Measurements from ENCODE around the gene PLCB1. TPM values are rescaled to one million over a fixed set of nuclear protein-coding genes. Genes with fewer than 3 reads are reported as not detected.
A peak's percentile ranks its signal among the peaks of the same experiment; 100 is the strongest.

Gene PLCB1
- polyA plus RNA-seq, 1 experiment, result 13.5 TPM

DNA sequence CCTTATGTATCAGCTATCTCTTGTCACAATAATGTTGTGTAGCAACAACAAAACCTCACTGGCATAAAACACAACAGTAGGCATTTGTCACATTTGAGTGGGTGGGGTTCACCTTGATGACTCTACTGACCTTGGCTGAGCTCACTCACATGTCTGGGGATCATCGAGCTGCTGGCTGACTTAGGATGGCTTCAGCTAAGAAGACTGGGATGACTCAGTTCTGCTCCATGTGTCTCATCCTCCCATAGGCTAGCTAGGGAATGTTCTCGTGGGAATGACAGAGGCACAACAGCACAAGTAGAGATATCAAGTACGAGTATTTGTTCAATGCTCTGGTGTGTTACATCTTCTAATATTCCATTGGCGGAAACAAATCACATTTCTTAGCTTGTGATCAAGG, 167.9 kb downstream of the PLCB1 start:
- TF ChIP-seq, protein P1, sequence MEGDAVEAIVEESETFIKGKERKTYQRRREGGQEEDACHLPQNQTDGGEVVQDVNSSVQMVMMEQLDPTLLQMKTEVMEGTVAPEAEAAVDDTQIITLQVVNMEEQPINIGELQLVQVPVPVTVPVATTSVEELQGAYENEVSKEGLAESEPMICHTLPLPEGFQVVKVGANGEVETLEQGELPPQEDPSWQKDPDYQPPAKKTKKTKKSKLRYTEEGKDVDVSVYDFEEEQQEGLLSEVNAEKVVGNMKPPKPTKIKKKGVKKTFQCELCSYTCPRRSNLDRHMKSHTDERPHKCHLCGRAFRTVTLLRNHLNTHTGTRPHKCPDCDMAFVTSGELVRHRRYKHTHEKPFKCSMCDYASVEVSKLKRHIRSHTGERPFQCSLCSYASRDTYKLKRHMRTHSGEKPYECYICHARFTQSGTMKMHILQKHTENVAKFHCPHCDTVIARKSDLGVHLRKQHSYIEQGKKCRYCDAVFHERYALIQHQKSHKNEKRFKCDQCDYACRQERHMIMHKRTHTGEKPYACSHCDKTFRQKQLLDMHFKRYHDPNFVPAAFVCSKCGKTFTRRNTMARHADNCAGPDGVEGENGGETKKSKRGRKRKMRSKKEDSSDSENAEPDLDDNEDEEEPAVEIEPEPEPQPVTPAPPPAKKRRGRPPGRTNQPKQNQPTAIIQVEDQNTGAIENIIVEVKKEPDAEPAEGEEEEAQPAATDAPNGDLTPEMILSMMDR (IDR thresholded peaks at IDR 0.05; ENCODE audit: insufficient read depth, low read depth, low read length), result no peak
- ChIA-PET CTCF (no interaction called here), POLR2A (no interaction called here)
- Histone ChIP-seq H3K27me3 (ENCODE audit: control insufficient read depth, insufficient read depth, low read length) (no peaks in the 10 kb centered on the region), H3K4me3 (ENCODE audit: low read depth, low read length) (no peak overlapping the region), H3K36me3 (ENCODE audit: control insufficient read depth, insufficient read depth, low read length) (no peaks in the 10 kb centered on the region)
- no peak for DNase-seq (ENCODE audit: low read depth)

- DNase-seq (ENCODE audit: low read depth), result no peak
- H3K36me3 ChIP-seq (ENCODE audit: control insufficient read depth, insufficient read depth, low read length), result no peaks in the 10 kb centered on the region
- H3K27me3 ChIP-seq (ENCODE audit: control insufficient read depth, insufficient read depth, low read length), result no peaks in the 10 kb centered on the region
- CTCF ChIA-PET, result no interaction called here
- no peak overlapping the region for H3K4me3 ChIP-seq (ENCODE audit: low read depth, low read length)
- POLR2A ChIA-PET, result no interaction called here
- TF ChIP-seq, protein P1 (IDR thresholded peaks at IDR 0.05; ENCODE audit: insufficient read depth, low read depth, low read length), result no peak
Measured at GRCh38 chr20:8301655-8302054, 169.6 kb downstream of the PLCB1 start.

GRCh38 chr20:8303651-8304050, 171.6 kb downstream of the PLCB1 start:
- H3K4me3 ChIP-seq (ENCODE audit: low read depth, low read length), result no peak overlapping the region
- no peak for DNase-seq (ENCODE audit: low read depth)
- CTCF ChIA-PET, result interaction anchor here (0.6 to 2.2 kb wide), 5 partner anchors 11 to 449 kb away, joined by 3 to 8 read pairs (median 4); no protein-coding TSS in a partner anchor
- TF ChIP-seq, protein P1 (IDR thresholded peaks at IDR 0.05; ENCODE audit: insufficient read depth, low read depth, low read length), result no peak
- H3K36me3 ChIP-seq (ENCODE audit: control insufficient read depth, insufficient read depth, low read length), result no peaks in the 10 kb centered on the region
- H3K27me3 ChIP-seq (ENCODE audit: control insufficient read depth, insufficient read depth, low read length), result no peaks in the 10 kb centered on the region
- POLR2A ChIA-PET, result interaction anchor here (0.6 kb wide), 1 partner anchor 44 kb away, joined by 3 read pairs; no protein-coding TSS in a partner anchor

DNA sequence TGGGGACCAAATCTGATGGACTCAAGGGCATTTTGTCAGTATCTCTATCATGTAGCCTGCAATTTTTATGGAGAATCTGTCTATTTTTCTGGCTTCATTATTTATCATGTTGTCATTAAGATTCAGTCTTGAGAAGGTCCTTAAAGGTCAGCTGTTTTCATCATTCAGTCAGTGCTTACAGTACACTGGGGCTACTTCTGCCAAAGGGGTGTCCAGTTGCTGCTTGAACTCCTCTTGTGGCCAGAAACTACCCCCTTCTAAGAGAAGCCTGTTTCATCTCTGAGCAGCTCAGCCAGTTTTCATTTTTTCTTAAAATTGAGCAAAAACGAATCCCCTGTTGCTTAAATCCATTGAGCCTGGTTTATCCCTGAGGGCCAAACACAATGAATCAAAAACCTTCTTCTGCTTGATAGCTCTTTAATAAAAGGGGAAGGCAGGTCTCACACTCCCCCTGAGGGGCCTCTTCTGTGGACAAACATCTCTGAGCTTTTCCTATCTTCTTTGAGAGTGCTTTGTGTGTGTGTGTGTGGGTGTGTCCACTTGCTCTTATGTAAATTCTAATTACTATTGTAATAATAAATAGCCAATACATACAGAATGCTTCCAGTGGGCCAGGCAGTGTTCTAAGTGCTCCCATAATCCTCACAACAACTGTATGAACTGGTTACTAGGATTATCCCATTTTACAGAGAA, 172.2 kb downstream of the PLCB1 start:
- DNase-seq (ENCODE audit: low read depth), result no peak
- H3K4me3 ChIP-seq (ENCODE audit: low read depth, low read length), result no peak overlapping the region
- no peaks in the 10 kb centered on the region for H3K27me3 ChIP-seq (ENCODE audit: control insufficient read depth, insufficient read depth, low read length)
- POLR2A ChIA-PET, result interaction anchor here (0.6 kb wide), 1 partner anchor 43 kb away, joined by 3 read pairs; no protein-coding TSS in a partner anchor
- no peaks in the 10 kb centered on the region for H3K36me3 ChIP-seq (ENCODE audit: control insufficient read depth, insufficient read depth, low read length)
- TF ChIP-seq, protein P1 (IDR thresholded peaks at IDR 0.05; ENCODE audit: insufficient read depth, low read depth, low read length), result no peak
- CTCF ChIA-PET, result interaction anchor here (0.6 to 2.2 kb wide), 6 partner anchors 10 to 448 kb away, joined by 3 to 8 read pairs (median 3); no protein-coding TSS in a partner anchor

- Histone ChIP-seq H3K27me3 (ENCODE audit: control insufficient read depth, insufficient read depth, low read length) (no peaks in the 10 kb centered on the region), H3K4me3 (ENCODE audit: low read depth, low read length) (no peak overlapping the region), H3K36me3 (ENCODE audit: control insufficient read depth, insufficient read depth, low read length) (no peaks in the 10 kb centered on the region)
- ChIA-PET POLR2A (no interaction called here), CTCF (interaction anchor here (0.6 to 1.6 kb wide), 6 partner anchors 9 to 416 kb away, joined by 3 to 10 read pairs (median 3); no protein-coding TSS in a partner anchor)
- no peak for DNase-seq (ENCODE audit: low read depth)
- TF ChIP-seq, protein P1 (IDR thresholded peaks at IDR 0.05; ENCODE audit: insufficient read depth, low read depth, low read length), result peak; percentile 74
Measured at GRCh38 chr20:8305449-8305978, 173.4 kb downstream of the PLCB1 start.

Data from BJ (cell line).